Stimulated activated CD4-positive, alpha-beta T cell treated with anti-CD3 and anti-CD28 coated beads, Interleukin-4, amount 100 ng/mL, for 24 hours (primary cell): ENCODE measurements around the gene MAFB.

ENCODE experiments used
- DNase-seq: peaks from one replicate; pipeline ENCODE4 v3.0.0-alpha.2; 2020

MAFB gene

DNA sequence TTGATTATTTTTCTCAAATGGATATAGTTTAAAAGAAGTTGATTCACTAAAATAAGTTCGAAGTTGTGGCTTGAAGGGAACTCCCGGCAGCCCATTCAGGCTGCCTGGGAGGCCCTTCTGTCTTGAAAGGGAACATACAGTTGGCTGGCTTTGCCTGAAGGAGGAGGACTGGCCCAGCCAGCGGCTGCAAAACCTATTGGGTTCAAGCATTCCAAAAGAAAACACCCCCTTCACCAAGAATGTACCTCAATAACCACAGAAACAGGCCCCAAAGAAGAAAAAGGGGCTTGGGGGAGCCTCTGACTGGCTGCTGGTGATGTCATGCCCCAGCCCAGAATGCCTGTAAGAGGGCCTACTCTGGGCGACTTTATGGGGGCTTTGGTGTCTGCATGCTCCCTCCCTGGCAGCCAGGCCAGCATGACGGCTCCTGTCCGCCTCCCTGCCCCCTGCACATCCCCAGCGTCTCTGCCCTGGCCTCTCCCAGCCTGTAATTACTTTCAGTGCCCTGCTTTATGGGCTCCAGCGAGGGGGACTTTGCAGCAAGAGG is 36.5 kb downstream of the MAFB start:
- DNase-seq = no peak

GRCh38 chr20:40651151-40651550 is 37.9 kb downstream of the MAFB start:
- DNase-seq = no peak

- no peak for DNase-seq
Measured at GRCh38 chr20:40650707-40651106, 38.3 kb downstream of the MAFB start.

DNA sequence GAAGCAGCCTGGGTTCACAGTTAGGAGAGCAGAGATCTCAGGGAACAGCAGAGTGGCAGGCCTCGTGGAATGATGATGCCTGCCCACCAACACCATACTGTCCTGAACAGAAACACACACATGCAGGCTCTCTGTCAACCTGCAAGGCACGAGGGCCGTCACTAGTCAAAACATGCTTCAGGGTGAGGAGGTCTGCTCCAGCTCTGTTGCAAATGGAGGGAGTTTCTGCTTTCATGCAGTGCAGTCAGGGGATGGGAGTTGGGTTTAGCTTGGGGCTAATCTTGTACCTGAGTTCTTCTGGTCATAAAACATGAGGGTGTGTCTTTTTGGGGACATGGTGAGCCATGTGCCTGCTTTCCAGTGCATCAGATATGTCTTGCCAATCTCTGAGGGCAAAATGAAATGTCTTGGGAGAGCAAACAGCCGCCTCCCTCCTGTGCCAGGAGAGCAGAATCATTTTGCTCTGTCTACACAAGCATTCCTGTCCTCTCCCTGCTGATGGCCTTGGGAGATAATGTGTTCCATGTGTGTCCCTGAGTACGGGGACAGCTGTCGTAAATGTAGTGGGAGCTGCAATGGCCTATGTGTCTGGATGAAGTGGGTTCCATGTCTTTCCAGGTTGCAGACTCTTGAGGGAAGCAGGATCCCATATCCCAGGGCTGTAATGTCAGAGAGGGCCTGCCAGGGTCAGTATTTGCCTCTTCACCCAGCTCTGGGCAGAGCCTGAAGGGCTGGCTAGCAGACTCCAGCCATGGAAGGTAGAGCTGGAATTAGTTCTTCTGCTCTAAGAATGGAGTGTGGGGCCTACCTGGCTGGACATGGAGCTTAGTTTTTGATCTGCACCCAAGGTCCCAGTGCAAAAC is 40.6 kb downstream of the MAFB start:
- no peak for DNase-seq

DNA sequence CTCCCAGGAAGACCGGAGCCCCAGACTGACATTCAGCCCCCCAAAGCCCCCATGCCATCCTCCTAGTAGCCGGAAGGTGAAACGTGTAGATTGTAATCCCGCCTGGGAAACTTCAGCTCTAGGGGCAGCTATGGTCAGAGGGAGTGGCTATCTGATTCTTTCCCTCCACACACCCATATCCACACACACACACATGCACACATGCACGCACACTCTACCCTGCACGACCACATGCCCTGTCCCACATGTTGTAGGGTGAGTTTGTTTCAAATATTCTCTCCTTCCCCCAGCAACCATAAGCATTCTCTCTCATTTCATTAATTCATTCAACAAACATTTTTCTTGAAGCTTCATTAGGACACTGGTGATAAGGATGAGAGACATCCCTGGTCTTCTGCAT is 42.2 kb downstream of the MAFB start:
- DNase-seq = no peak

DNA sequence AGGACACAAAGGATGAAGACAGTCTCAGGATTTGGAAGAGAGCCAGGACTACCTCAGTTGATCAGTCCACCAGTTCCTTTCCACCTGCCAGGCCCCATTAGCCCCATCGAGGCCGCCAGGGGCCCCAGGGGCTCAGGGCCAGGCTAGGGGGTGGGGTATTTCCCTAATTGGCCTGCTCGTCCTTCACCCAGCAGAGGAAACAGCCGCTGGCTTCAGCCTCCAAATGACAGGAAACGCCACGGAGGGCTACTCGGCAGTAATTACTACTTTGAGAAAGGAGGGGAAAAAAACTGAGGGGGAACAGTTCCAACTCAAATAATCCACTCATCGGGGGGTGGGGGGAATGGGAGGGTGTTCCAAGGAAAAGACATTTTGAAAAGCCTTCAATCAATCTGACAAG is 42.7 kb downstream of the MAFB start:
- DNase-seq = no peak

DNA sequence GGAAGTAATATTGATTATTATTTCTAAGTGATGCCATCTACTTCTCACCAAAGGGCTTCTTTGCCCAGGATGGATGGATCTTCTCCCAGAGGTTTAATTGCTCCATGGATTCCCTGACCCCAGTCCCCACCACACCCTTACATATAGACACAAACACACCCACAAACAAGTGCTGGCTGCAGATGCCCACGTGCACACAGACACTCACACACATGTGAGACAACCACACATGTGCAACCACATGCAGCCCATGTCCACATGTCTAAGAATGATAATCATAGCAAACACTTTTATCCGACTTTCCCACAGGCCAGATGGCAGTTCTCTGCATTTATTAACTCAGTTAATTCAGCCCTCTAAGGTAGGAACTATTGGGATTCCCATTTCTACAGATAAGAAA is 44.2 kb downstream of the MAFB start:
- DNase-seq = no peak

DNA sequence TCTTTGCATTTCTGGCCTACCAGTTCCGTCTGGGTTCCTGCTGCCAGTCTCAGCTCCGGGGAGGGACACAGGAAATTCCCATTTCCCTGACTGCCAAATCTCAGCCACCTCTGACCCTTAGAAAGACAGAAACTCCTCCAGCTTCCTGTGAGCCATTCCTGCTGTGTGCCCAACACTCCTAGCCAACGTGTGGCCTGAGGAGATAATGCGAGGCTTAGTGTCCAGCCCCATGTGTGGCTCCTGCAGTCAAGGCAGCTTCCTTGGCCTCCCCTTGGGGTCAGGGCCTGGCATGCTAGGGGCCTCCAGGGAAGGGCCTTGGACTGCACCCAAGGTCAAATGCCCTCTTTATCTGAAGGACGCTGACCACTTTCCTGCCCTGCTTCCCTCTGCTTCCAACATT is 45.1 kb downstream of the MAFB start:
- DNase-seq = no peak

GRCh38 chr20:40641809-40642208 is 47.2 kb downstream of the MAFB start:
- DNase-seq = no peak

GRCh38 chr20:40641202-40641601 is 47.8 kb downstream of the MAFB start:
- no peak for DNase-seq

- no peak for DNase-seq
Measured at GRCh38 chr20:40640667-40641066, 48.4 kb downstream of the MAFB start.

GRCh38 chr20:40639676-40640355 is 49.2 kb downstream of the MAFB start:
- no peak for DNase-seq

- no peak for DNase-seq
Measured at GRCh38 chr20:40639132-40639531, 49.9 kb downstream of the MAFB start.

GRCh38 chr20:40638414-40638813 is 50.6 kb downstream of the MAFB start:
- no peak for DNase-seq

GRCh38 chr20:40637176-40637575 is 51.9 kb downstream of the MAFB start:
- no peak for DNase-seq

- DNase-seq = no peak
Measured at GRCh38 chr20:40636486-40636885, 52.5 kb downstream of the MAFB start.

- no peak for DNase-seq
Measured at GRCh38 chr20:40635971-40636370, 53.1 kb downstream of the MAFB start.
